HG03280 (cell line): ENCODE measurements around the gene DACH1.

Source experiments
- ATAC-seq: cut with Tn5 transposase; IDR thresholded peaks from one replicate; pipeline ENCODE4 v1.9.1; 2021; ENCODE audit warnings: mild to moderate bottlenecking, moderate library complexity; ENCODE audit not compliant: unreplicated experiment

Gene DACH1

GRCh38 chr13:71503781-71504180 lies 363.2 kb downstream of the DACH1 start:
- no peak for ATAC-seq

- no peak for ATAC-seq
Observed at GRCh38 chr13:71499944-71500514, 367.0 kb downstream of the DACH1 start.

GRCh38 chr13:71499235-71499634 lies 367.8 kb downstream of the DACH1 start:
- no peak for ATAC-seq

- no peak for ATAC-seq
Observed at GRCh38 chr13:71493189-71493588, 373.8 kb downstream of the DACH1 start.

- no peak for ATAC-seq
Observed at GRCh38 chr13:71492346-71492871, 374.6 kb downstream of the DACH1 start.

GRCh38 chr13:71491010-71491409 lies 376.0 kb downstream of the DACH1 start:
- no peak for ATAC-seq

- ATAC-seq, result no peak
Observed at GRCh38 chr13:71489041-71489440, 378.0 kb downstream of the DACH1 start.

- ATAC-seq, result no peak
Observed at GRCh38 chr13:71488201-71488600, 378.8 kb downstream of the DACH1 start.

GRCh38 chr13:71485913-71486312 lies 381.1 kb downstream of the DACH1 start:
- ATAC-seq, result no peak

- no peak for ATAC-seq
Observed at GRCh38 chr13:71483733-71484132, 383.3 kb downstream of the DACH1 start.

GRCh38 chr13:71481501-71481900 lies 385.5 kb downstream of the DACH1 start:
- ATAC-seq, result no peak

GRCh38 chr13:71481046-71481445 lies 386.0 kb downstream of the DACH1 start:
- no peak for ATAC-seq

- ATAC-seq, result no peak
Observed at GRCh38 chr13:71477735-71478134, 389.3 kb downstream of the DACH1 start.

GRCh38 chr13:71474936-71475335 lies 392.1 kb downstream of the DACH1 start:
- no peak for ATAC-seq

- ATAC-seq, result no peak
Observed at GRCh38 chr13:71469626-71470025, 397.4 kb downstream of the DACH1 start.

- ATAC-seq, result no peak
Observed at GRCh38 chr13:71464686-71465085, 402.3 kb downstream of the DACH1 start.

- ATAC-seq, result no peak
Observed at GRCh38 chr13:71461892-71462291, 405.1 kb downstream of the DACH1 start.

GRCh38 chr13:71460211-71460610 lies 406.8 kb downstream of the DACH1 start:
- ATAC-seq, result no peak

GRCh38 chr13:71459708-71460107 lies 407.3 kb downstream of the DACH1 start:
- no peak for ATAC-seq

- ATAC-seq, result no peak
Observed at GRCh38 chr13:71457645-71458044, 409.4 kb downstream of the DACH1 start.

GRCh38 chr13:71456136-71456535 lies 410.9 kb downstream of the DACH1 start:
- no peak for ATAC-seq

- no peak for ATAC-seq
Observed at GRCh38 chr13:71454509-71454908, 412.5 kb downstream of the DACH1 start.

GRCh38 chr13:71448080-71448630 lies 418.8 kb downstream of the DACH1 start:
- no peak for ATAC-seq
